IMR-90 (cell line): ENCODE measurements around the gene BTBD17. TPM values are rescaled to one million over a fixed set of nuclear protein-coding genes. Genes with fewer than 3 reads are reported as not detected.

Source experiments
- ATAC-seq: fragments of 200-7000 bp; cut with Tn5 transposase; 2 replicates; pipeline ENCODE4 v1.9.1; 2020; ENCODE audit warnings: low read depth, mild to moderate bottlenecking, moderate library complexity
- BruUV-seq: library from RNA; stranded (reverse); fragments of 400-500 nt; replicated peaks from 2 replicates; lab custom pipeline; 2021; lab: Mats Ljungman, UMichigan
- CTCF ChIA-PET: fragments of 300-600 bp; formaldehyde crosslinking; extraction: SDS; loops from one replicate; lab custom pipeline; 2021; ENCODE audit warnings: antibody characterized with exemption; lab: Yijun Ruan, JAX
- POLR2A ChIA-PET: fragments of 300-600 bp; sonication (Branson Sonifier 250); formaldehyde crosslinking; loops from one replicate; lab custom pipeline; 2022; ENCODE audit warnings: antibody characterized with exemption; ENCODE audit not compliant: unreplicated experiment; lab: Charles Lee
- DNase-seq: peaks from one replicate; pipeline ENCODE4 v3.0.0; 2013
- H2AFZ ChIP-seq: replicated peaks from 2 replicates; pipeline ENCODE3; 2013; ENCODE audit warnings: low read length, mild to moderate bottlenecking; ENCODE audit not compliant: poor library complexity
- H2AK5ac ChIP-seq: 2 replicates; pipeline ENCODE4 v1.6.1; 2013; ENCODE audit warnings: low read depth, low read length, inconsistent platforms
- H2AK9ac ChIP-seq: replicated peaks from 2 replicates; pipeline ENCODE3; 2013; ENCODE audit warnings: mild to moderate bottlenecking, low read depth, low read length, moderate library complexity; ENCODE audit not compliant: poor library complexity
- H2BK120ac ChIP-seq: 2 replicates; pipeline ENCODE4 v1.6.1; 2013; ENCODE audit warnings: low read depth, low read length, inconsistent platforms
- H2BK15ac ChIP-seq: 3 replicates; pipeline ENCODE4 v1.6.1; 2013; ENCODE audit warnings: low read depth, low read length, inconsistent platforms
- H2BK20ac ChIP-seq: 2 replicates; pipeline ENCODE4 v1.6.1; 2013; ENCODE audit warnings: low read depth, mild to moderate bottlenecking, inconsistent platforms, low read length, moderate library complexity
- H2BK5ac ChIP-seq: 2 replicates; pipeline ENCODE4 v1.6.1; 2013; ENCODE audit warnings: mild to moderate bottlenecking, low read depth, low read length, inconsistent platforms; ENCODE audit not compliant: poor library complexity, severe bottlenecking
- H3K14ac ChIP-seq: replicated peaks from 2 replicates; pipeline ENCODE4 v1.6.1; 2013; ENCODE audit warnings: low read depth, low read length, inconsistent platforms
- H3K18ac ChIP-seq: 2 replicates; pipeline ENCODE4 v1.6.1; 2013; ENCODE audit warnings: low read depth, low read length, control low read depth
- H3K23ac ChIP-seq: 2 replicates; pipeline ENCODE4 v1.6.1; 2013; ENCODE audit warnings: low read depth, low read length, inconsistent platforms
- H3K27ac ChIP-seq: 2 replicates; pipeline ENCODE4 v1.5.1; 2013; ENCODE audit warnings: mild to moderate bottlenecking, control low read depth, low read length; ENCODE audit not compliant: insufficient read depth
- H3K27me3 ChIP-seq: 2 replicates; pipeline ENCODE4 v1.6.1; 2013; ENCODE audit warnings: low read length; ENCODE audit not compliant: control insufficient read depth, insufficient read depth
- H3K36me3 ChIP-seq: 2 replicates; pipeline ENCODE4 v1.6.1; 2013; ENCODE audit warnings: low read length, mixed read lengths; ENCODE audit not compliant: control insufficient read depth, insufficient read depth
- H3K4ac ChIP-seq: 2 replicates; pipeline ENCODE4 v1.6.1; 2013; ENCODE audit warnings: low read depth, low read length, inconsistent platforms
- H3K4me1 ChIP-seq: 2 replicates; pipeline ENCODE4 v1.6.1; 2013; ENCODE audit warnings: low read length, mixed read lengths; ENCODE audit not compliant: control insufficient read depth, insufficient read depth
- H3K4me2 ChIP-seq: 2 replicates; pipeline ENCODE4 v1.6.1; 2013; ENCODE audit warnings: low read depth, mild to moderate bottlenecking, control low read depth, low read length, moderate library complexity
- H3K4me3 ChIP-seq: 2 replicates; pipeline ENCODE4 v1.5.1; 2013; ENCODE audit warnings: low read depth, mild to moderate bottlenecking, control low read depth, low read length, moderate library complexity; ENCODE audit not compliant: insufficient read depth
- H3K56ac ChIP-seq: 2 replicates; pipeline ENCODE4 v1.6.1; 2013; ENCODE audit warnings: low read length, inconsistent platforms; ENCODE audit not compliant: insufficient read depth; ENCODE audit errors: extremely low read depth
- H3K79me1 ChIP-seq, 2 experiments: 2 replicates each; pipeline ENCODE4 v1.6.1; 2013; ENCODE audit warnings: low read length in 2 of 2, inconsistent platforms in 1 of 2, low read depth in 1 of 2
- H3K9ac ChIP-seq: 2 replicates; pipeline ENCODE4 v1.6.1; 2013; ENCODE audit warnings: low read depth, low read length, control low read depth
- H3K9me1 ChIP-seq: 2 replicates; pipeline ENCODE4 v1.6.1; 2013; ENCODE audit warnings: low read length, inconsistent platforms; ENCODE audit not compliant: insufficient read depth
- H3K9me3 ChIP-seq: 2 replicates; pipeline ENCODE4 v1.6.1; 2013; ENCODE audit warnings: low read length; ENCODE audit not compliant: control insufficient read depth, insufficient read depth
- H4K20me1 ChIP-seq: 2 replicates; pipeline ENCODE4 v1.6.1; 2013; ENCODE audit warnings: low read length, inconsistent platforms; ENCODE audit not compliant: insufficient read depth
- H4K5ac ChIP-seq: 2 replicates; pipeline ENCODE4 v1.6.1; 2013; ENCODE audit warnings: mild to moderate bottlenecking, low read depth, low read length, control low read depth
- H4K8ac ChIP-seq, 2 experiments: 2 replicates each; pipeline ENCODE4 v1.6.1; 2013; ENCODE audit warnings: low read depth in 2 of 2, low read length in 2 of 2, control low read depth in 1 of 2, inconsistent platforms in 1 of 2
- H4K91ac ChIP-seq: 2 replicates; pipeline ENCODE4 v1.6.1; 2013; ENCODE audit warnings: low read depth, low read length, inconsistent platforms; ENCODE audit not compliant: insufficient read depth
- FOS ChIP-seq: fragments of 150-350 bp; IDR thresholded peaks from 2 replicates; pipeline ENCODE4 v1.6.1; 2016; ENCODE audit warnings: low read depth, low read length
- MXI1 ChIP-seq: IDR thresholded peaks from 2 replicates; pipeline ENCODE4 v1.6.1; 2012; ENCODE audit warnings: low read depth, mild to moderate bottlenecking, low read length, moderate library complexity, borderline replicate concordance
- RAD21 ChIP-seq: IDR thresholded peaks from 2 replicates; pipeline ENCODE4 v1.6.1; 2012; ENCODE audit warnings: low read length, improper control_type of control experiment
- SMC3 ChIP-seq: fragments of 150-350 bp; IDR thresholded peaks from 2 replicates; pipeline ENCODE4 v1.6.1; 2016; ENCODE audit warnings: low read depth, mild to moderate bottlenecking, antibody characterized with exemption, low read length, moderate library complexity
- WGBS, 2 experiments: methylation state at CpG; one replicate each; pipeline versions ENCODE4 v1.1.5 to v1.1.7; 2013; ENCODE audit warnings: missing lambda C conversion rate in 2 of 2; ENCODE audit not compliant: insufficient read length in 1 of 2; ENCODE audit errors: extremely low coverage in 2 of 2; 5-methylcytosine and 5-hydroxymethylcytosine counted together
- dilution Hi-C: fragments of 300-500 bp; cut with HindIII; formaldehyde crosslinking; loops from one replicate; pipeline ENCODE4 v1.14.3; 2018; ENCODE audit warnings: low sequenced_read_pairs; ENCODE audit not compliant: unreplicated experiment
- in situ Hi-C: fragments of 300-500 bp; cut with MboI; formaldehyde crosslinking; loops from 3 replicates; pipeline ENCODE4 v1.14.3; 2019; ENCODE audit warnings: low sequenced_read_pairs, inconsistent platforms, mixed read lengths
- intact Hi-C: fragments of 100-400 bp; cut with micrococcal nuclease; formaldehyde crosslinking; loops from 2 replicates; pipeline ENCODE4 v1.10.0; 2022
- polyA plus RNA-seq, 3 experiments: library from polyadenylated mRNA; depleted of rRNA; stranded (reverse); fragments of >200 nt; gene quantifications; 2 replicates each; pipeline ENCODE4 v1.2.3, GENCODE V29; 2012; ENCODE audit warnings: low replicate concordance in 1 of 3
- total RNA-seq: library from RNA; depleted of rRNA; stranded (reverse); fragments of >200 nt; gene quantifications from 2 replicates; pipeline ENCODE4 v1.2.3, GENCODE V29; 2012
- TF ChIP-seq, protein P1 (sequence below): fragments of 150-350 bp; IDR thresholded peaks from 2 replicates; pipeline ENCODE4 v1.6.1; 2016; ENCODE audit warnings: low read depth, mild to moderate bottlenecking, low read length, moderate library complexity, borderline replicate concordance

The BTBD17 gene
- total and polyA plus RNA-seq, 2 of the 4 experiments (the other 2 are of a cell fraction), result not detected

DNA sequence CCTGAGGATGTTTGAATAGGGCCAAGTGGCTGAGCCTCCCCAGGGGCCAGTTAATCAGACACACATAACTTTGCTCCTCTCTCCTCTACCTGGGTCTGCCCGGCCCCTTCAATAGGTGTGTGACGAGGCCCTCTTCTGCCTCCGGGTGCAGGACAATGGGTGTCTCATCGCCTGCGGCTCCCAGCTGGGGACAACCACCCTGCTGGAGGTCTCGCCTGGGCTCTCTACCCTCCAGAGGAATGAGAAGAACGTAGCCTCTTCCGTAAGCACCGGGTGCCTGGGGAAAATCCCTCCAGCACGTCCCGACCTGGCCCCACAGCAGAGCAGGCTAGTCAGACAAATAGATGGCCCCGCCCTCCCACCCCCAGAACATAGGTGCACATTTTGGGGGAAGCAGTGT is 51.8 kb downstream of the BTBD17 start:
- in situ Hi-C loops, result no loop called here
- WGBS, 2 experiments, result no CpG with 5 or more reads among the region's 12 CpGs

More for the DNA sequence above, 51.8 kb downstream of the BTBD17 start:
- no peak overlapping the region for H3K18ac ChIP-seq
- ChIA-PET CTCF (no interaction called here), POLR2A (no interaction called here)
- H3K9me3 ChIP-seq, result peaks cover 27% of the 10 kb centered on the region
- H3K14ac ChIP-seq, result no peak overlapping the region
- H3K27me3 ChIP-seq, result no peaks in the 10 kb centered on the region
- no peak overlapping the region for H2AFZ ChIP-seq
- H2AK5ac ChIP-seq, result no peak overlapping the region
- H2BK15ac ChIP-seq, result no peak overlapping the region
- no peak overlapping the region for H3K4me2 ChIP-seq
- H3K4ac ChIP-seq, result no peak overlapping the region
- H3K9me1 ChIP-seq, result no peaks in the 10 kb centered on the region
- H3K56ac ChIP-seq, result no peak overlapping the region
- no peak overlapping the region for H2BK20ac ChIP-seq
- intact Hi-C loops (no loop called here), dilution Hi-C loops (no loop called here)
- no peak overlapping the region for H2AK9ac ChIP-seq
- H4K91ac ChIP-seq, result no peak overlapping the region
- no TSS peak for BruUV-seq
- no peaks in the 10 kb centered on the region for H4K20me1 ChIP-seq
- H4K5ac ChIP-seq, result no peak overlapping the region
- no peak overlapping the region for H3K27ac ChIP-seq
- H3K4me1 ChIP-seq, result no peaks in the 10 kb centered on the region
- TF ChIP-seq SMC3 (no peak), MXI1 (no peak), FOS (no peak), RAD21 (no peak)
- TF ChIP-seq, protein P1, sequence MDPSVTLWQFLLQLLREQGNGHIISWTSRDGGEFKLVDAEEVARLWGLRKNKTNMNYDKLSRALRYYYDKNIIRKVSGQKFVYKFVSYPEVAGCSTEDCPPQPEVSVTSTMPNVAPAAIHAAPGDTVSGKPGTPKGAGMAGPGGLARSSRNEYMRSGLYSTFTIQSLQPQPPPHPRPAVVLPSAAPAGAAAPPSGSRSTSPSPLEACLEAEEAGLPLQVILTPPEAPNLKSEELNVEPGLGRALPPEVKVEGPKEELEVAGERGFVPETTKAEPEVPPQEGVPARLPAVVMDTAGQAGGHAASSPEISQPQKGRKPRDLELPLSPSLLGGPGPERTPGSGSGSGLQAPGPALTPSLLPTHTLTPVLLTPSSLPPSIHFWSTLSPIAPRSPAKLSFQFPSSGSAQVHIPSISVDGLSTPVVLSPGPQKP, result no peak
- H3K4me3 ChIP-seq, result no peak overlapping the region
- no peak overlapping the region for H3K23ac ChIP-seq
- H3K9ac ChIP-seq, result no peak overlapping the region
- no peaks in the 10 kb centered on the region for H3K36me3 ChIP-seq
- DNase-seq, result no peak
- no peak overlapping the region for H4K8ac ChIP-seq
- H3K79me1 ChIP-seq, result no peaks in the 10 kb centered on the region
- no peak overlapping the region for H2BK5ac ChIP-seq
- H2BK120ac ChIP-seq, result no peak overlapping the region
- no peak for ATAC-seq
